Activated CD8-positive, alpha-beta memory T cell treated with anti-CD3 and anti-CD28 coated beads for 36 hours (primary cell): ENCODE measurements around the gene NGDN. TPM values are rescaled to one million over a fixed set of nuclear protein-coding genes. Genes with fewer than 3 reads are reported as not detected.

ENCODE experiments used
- CTCF ChIA-PET: fragments of 350-600 bp; sonication (Branson Sonifier 250); formaldehyde crosslinking; loops from one replicate; lab custom pipeline; 2021; ENCODE audit warnings: antibody characterized with exemption; lab: Charles Lee
- POLR2A ChIA-PET: fragments of 350-600 bp; sonication (Branson Sonifier 250); formaldehyde crosslinking; loops from one replicate; lab custom pipeline; 2021; ENCODE audit warnings: antibody characterized with exemption; lab: Charles Lee
- total RNA-seq, 2 experiments: library from RNA; stranded (reverse); gene quantifications; one replicate each; pipeline ENCODE4 v1.2.3, GENCODE V29; 2021

The NGDN gene
- total RNA-seq, 2 experiments from 2014 or later: 71.0 to 74.1 TPM

DNA sequence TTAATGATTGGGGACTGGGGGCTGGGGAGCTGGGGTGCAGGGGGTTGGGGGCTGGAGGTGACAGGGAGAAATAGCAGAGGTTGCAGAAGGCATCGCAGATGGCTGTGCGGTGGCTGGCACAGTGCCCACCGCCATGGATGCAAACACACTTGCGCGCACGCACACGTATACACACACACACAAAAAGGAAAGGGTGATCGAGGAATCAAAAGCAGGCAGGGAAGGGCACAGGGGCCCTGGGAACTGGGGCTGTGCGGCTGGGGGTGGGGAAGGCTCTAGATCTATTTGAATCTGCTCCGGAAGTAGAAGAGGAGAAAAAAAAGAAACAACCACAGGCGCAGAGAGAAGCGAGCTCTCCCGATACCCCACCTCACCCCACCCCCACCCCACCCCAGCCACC lies 42.7 kb downstream of the NGDN start:
- ChIA-PET CTCF (no interaction called here), POLR2A (no interaction called here)

DNA sequence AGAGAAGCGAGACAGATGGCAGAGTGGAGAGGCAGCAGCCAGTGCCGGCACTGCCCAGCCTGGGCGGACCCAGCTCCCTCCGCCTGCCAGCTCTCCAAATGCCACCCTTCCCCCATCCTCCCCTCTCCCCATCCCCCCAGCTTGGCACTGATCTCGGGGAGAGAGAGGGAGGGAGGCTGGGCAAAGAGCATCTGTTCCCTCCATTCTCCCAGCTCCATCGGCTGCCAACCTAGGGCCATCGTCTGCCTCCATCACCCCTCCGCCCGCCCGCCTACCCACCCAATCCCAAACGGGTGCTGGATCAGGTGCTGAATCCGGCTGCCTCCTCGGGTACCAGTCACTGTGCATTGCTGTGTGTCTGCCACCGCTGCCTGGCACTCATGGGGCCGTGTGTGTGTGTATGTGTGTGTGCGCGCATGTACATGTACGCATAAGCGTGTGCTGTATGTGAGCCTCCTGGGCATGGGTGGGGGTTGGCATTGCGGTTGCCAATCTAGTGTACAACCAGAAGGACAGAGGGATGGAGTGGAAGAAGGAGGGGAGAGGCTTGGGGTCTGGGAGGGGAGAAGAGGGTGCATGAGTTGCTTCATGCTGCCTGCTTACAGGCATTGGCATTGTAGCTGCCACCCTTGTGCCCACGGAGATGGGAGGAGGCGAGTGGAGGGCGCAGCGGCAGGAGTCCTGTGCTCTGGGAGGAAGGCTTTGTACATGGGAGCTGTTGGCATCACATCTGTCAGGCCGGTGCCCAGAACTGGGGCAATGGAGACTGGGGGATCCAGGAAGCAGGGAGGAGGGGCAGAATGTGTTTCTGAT lies 43.7 kb downstream of the NGDN start:
- ChIA-PET POLR2A (no interaction called here), CTCF (no interaction called here)

DNA sequence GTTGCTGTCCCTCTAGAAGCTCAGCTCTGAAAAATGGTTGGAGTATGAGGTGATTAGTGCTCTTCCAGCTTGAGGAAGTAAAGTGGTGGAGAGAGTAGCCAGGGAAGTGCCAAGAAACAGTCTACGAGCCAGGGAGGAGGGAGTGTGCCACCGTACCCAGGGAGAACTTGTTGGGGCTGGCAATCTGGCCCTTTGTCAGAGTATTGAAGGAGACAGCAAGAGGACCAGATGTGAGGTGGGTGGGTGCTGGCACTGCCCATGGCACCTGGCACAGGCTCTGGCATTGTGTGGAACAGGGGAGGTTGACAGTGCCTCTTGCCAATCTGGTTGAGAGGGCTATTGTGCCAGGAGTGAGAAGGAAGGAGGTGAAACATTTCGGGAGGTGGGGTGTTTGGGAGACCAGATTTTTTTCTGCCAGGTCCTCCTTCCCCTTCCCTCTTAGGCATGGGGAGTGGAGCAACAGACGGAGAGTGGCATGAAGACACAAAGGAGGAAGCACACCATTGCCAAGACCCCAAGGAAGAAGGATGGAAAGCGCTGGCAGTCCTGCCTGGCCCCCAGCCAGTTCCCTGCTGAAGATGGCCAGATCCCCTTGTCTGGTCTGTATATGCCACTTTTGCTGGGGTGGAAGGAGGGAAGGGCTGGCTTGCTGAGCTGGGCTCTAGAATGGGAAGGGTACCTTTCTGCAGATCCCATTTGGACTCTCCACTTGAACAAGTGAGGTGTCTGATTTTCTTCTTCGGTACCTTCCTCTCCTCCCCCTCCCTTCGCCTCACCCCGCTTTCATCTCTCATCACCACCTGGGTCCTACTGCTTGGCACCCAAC lies 44.5 kb downstream of the NGDN start:
- POLR2A ChIA-PET: no interaction called here
- CTCF ChIA-PET: no interaction called here

GRCh38 chr14:23514644-23514957 lies 45.1 kb downstream of the NGDN start:
- ChIA-PET POLR2A (no interaction called here), CTCF (no interaction called here)

GRCh38 chr14:23517650-23518326 lies 48.3 kb downstream of the NGDN start:
- ChIA-PET CTCF (interaction anchor here (1.1 kb wide), 1 partner anchor 12 kb away, joined by 3 read pairs; no protein-coding TSS in a partner anchor), POLR2A (no interaction called here)

- ChIA-PET POLR2A (no interaction called here), CTCF (no interaction called here)
Observed at GRCh38 chr14:23518709-23519108, 49.2 kb downstream of the NGDN start.

- CTCF ChIA-PET: interaction anchor here (1.4 kb wide), 1 partner anchor 19 kb away, joined by 4 read pairs; no protein-coding TSS in a partner anchor
- POLR2A ChIA-PET: no interaction called here
Observed at GRCh38 chr14:23520899-23521533, 51.5 kb downstream of the NGDN start.

DNA sequence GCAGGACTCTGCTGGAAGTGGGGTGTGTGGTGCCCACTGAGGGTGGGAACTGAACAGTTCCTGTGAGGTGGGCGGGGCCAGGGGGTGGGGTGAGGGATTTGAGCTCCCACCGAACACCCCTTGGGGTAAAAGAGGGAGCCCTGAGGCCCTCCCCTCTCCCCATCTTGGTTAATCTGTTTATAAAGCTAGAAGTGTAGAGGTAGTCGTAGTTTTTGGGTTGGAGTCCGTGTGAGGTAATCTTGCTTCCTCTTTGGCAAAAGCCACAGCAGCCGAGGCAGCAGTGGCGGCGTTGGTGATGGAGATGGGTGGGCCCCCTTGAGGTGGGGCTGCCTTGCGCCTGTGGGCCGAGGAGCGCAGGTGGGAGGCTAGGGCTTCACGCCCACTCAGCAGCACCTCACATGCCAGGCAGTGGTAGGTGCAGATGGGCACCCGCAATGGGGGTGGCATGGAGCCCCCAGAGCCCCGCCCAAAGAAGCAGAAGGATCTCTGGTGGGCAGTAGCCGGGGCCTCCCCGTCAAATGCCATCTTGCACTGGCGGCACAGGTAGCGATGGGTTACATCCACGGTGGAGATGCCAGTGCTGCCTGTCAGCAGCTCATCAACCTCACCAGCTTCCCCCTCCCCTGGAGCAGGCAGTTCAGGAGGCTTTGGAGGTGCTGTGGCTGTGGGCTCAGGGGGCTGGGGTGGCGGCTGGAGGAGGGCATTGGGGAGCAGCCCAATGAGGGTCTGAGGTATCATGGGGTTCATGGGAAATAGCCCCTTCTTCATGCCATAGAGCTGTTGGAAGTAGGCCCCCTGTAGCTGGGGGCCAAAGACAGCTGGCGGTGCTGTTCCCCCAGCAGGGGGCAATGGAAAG lies 52.5 kb downstream of the NGDN start:
- ChIA-PET CTCF (interaction anchor here (1.4 kb wide), 2 partner anchors 17 to 18 kb away, joined by 4 read pairs; no protein-coding TSS in a partner anchor), POLR2A (no interaction called here)

DNA sequence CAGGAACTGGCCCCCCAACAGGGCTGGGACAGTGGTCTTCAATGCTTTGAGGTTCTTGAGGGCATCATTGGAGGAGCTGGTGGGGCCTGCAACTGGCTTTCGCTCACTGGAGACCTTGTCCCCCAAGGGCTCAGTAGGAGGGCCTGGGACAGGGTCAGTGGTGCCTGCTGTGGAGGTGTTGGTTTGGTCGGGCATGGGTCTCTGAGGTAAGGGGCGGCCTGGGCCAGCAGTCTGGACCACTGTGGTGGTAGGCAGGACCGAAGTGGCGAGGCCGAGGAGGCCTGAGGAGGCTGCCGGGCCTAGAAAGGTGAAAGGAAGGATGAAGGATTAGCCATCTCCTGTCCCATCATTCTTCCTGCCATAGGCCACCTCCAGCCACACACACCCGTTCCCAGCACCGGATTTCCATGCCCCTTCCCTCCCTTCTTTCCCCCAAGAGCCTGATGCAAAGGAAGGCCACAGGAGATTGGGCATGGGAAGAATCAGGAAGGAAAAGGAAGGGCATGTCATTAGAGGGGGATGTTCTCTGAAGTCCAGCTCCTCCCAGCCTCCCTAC lies 53.2 kb downstream of the NGDN start:
- ChIA-PET POLR2A (no interaction called here), CTCF (interaction anchor here (1.4 kb wide), 1 partner anchor 16 kb away, joined by 4 read pairs; no protein-coding TSS in a partner anchor)

DNA sequence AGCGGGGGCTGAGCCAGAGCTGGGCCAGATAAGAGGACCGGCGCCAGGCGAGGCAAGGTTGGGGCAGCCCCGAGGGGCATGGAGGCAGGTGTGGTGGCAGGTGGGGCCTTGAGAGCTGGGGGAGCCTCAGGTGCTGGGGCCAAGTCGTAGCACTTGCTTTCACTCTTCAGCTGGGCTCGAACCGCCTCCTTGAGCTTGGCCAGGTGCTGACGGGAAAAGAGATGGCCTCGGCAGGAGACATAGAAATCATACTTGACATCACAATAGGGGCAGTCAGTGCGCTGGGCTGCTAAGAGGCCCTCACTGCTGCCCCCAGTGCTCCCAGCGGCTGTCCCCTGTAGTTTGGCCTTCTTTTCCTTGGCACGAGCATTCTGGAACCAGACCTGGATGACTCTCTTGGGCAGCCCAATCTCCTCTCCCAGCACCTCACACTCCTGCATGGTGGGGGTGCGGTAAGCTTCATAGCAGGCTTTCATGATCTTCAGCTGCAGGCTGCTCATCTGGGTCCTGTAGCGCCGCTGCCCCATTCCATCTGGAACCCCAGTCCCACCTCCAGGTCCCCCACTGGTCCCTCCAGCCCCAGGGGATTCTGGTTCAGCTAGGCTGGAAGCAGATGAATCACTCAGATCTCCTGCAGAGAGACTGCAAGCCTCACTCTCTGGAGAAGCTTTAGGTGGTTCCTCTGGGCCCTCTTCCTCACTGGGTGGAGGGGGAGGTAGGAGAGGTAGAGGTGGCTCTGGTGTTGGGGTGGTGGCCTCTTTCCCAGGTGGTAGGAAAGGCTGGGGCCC lies 53.9 kb downstream of the NGDN start:
- ChIA-PET CTCF (interaction anchor here (1.2 to 1.4 kb wide), 2 partner anchors 16 to 36 kb away, joined by 4 read pairs; no protein-coding TSS in a partner anchor), POLR2A (no interaction called here)

DNA sequence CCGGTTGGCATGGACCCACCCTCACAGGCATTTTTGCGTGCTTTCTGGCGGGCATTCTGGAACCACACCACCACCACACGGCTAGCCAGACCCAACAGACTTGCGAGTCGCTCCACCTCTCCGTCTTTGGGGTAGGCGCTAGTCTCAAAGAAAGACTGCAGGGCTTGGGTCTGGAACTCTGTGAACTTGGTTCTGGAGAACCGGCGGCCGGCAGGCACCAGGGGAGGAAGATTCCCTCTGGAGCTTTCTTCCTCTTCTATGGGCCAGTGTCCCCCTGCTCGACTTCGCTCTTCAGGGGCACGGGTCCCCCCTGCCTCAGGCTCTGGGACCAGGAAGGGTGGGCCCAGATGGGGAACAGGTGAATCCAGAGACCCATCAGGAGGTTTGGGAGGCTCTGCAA lies 55.5 kb downstream of the NGDN start:
- CTCF ChIA-PET: no interaction called here
- POLR2A ChIA-PET: no interaction called here

DNA sequence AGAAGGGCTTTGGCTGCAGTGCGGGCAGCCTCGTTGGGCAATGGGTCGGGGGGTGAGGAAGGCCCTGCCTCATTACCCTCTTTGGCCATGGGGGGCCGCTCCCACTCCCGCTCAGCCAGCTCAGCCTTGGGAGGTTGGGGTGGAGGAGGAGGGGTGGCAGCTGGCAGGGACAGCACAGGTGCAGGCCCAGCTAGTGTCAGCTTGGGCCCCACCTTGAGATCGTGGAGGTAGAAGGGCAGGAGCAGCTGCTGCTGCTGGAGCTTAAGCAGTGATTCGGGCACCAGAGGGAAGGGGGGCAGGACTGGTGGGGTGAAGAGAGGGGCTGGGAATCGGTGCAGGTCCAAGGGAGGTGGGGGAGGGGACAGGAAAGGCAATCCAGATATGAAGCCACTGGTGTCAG lies 56.1 kb downstream of the NGDN start:
- CTCF ChIA-PET: no interaction called here
- POLR2A ChIA-PET: no interaction called here

Other genes with a start within 250 kb of the NGDN start
- not detected for gene RNF212B, start 231.8 kb upstream of the NGDN start, total RNA-seq
- gene HOMEZ, start 183.6 kb upstream of the NGDN start, total RNA-seq: 10 to 100 TPM; 13.7 to 15.6 TPM
- 10 to 100 TPM; 16.2 to 18.8 TPM for gene PPP1R3E, start 166.8 kb upstream of the NGDN start, total RNA-seq
- gene BCL2L2, start 162.9 kb upstream of the NGDN start, total RNA-seq: under 1 TPM; 0.69 to 0.99 TPM
- 100 to 1,000 TPM; 294 to 299 TPM for gene PABPN1, start 148.2 kb upstream of the NGDN start, total RNA-seq
- 1 to 10 TPM; 2.0 to 2.1 TPM for gene SLC22A17, start 116.8 kb upstream of the NGDN start, total RNA-seq
- not detected for gene EFS, start 104.5 kb upstream of the NGDN start, total RNA-seq
- not detected for gene IL25, start 96.9 kb upstream of the NGDN start, total RNA-seq
- not detected for gene CMTM5, start 92.7 kb upstream of the NGDN start, total RNA-seq
- gene MYH6, start 61.4 kb upstream of the NGDN start, total RNA-seq: not detected
- gene MYH7, start 34.0 kb upstream of the NGDN start, total RNA-seq: not detected
- 1 to 10 TPM in 1 of 2 experiments, under 1 TPM in 1; 0.97 to 1.3 TPM for gene ZFHX2, start 82.1 kb downstream of the NGDN start, total RNA-seq
- gene THTPA, start 86.6 kb downstream of the NGDN start, total RNA-seq: 10 to 100 TPM; 11.3 to 13.1 TPM
- 100 to 1,000 TPM; 135 to 136 TPM for gene AP1G2, start 98.1 kb downstream of the NGDN start, total RNA-seq
- under 1 TPM; 0.52 to 0.65 TPM for gene JPH4, start 109.1 kb downstream of the NGDN start, total RNA-seq
- gene DHRS2, start 166.7 kb downstream of the NGDN start, total RNA-seq: 1 to 10 TPM; 3.0 to 3.5 TPM